B cell (primary cell): Measurements from ENCODE around the gene RNF44. TPM values are rescaled to one million over a fixed set of nuclear protein-coding genes. Genes with fewer than 3 reads are reported as not detected.

Experiments
- ATAC-seq: fragments of 200-7000 bp; cut with Tn5 transposase; one replicate; pipeline ENCODE4 v1.10.0; 2021; ENCODE audit warnings: low read depth, mild to moderate bottlenecking, moderate number of reproducible peaks, moderate library complexity
- CTCF ChIA-PET: fragments of 350-600 bp; sonication (Branson Sonifier 250); formaldehyde crosslinking; loops from one replicate; lab custom pipeline; 2021; ENCODE audit warnings: antibody characterized with exemption, inconsistent platforms; lab: Charles Lee
- POLR2A ChIA-PET: fragments of 350-600 bp; sonication (Branson Sonifier 250); formaldehyde crosslinking; loops from one replicate; lab custom pipeline; 2021; ENCODE audit warnings: antibody characterized with exemption; lab: Charles Lee
- DNase-seq: peaks from one replicate; pipeline ENCODE4 v3.0.0; 2013
- H2AFZ ChIP-seq: 2 replicates; pipeline ENCODE4 v1.6.1; 2012; ENCODE audit warnings: mild to moderate bottlenecking, low read depth, low read length; ENCODE audit not compliant: insufficient read depth, poor library complexity, severe bottlenecking
- H3K27ac ChIP-seq, 2 donors: 1 replicate in 1 of 2; 2 replicates in 1 of 2; pipeline ENCODE4 v1.5.1; 2012 to 2013; ENCODE audit warnings: low read length in 2 of 2, mild to moderate bottlenecking in 2 of 2, moderate library complexity in 1 of 2
- H3K27me3 ChIP-seq, 4 experiments: fragments of 200-600 bp in 1 of 4; sonication (generic) in 1 of 4; replicated peaks in 1 of 4; 1 replicate in 2 of 4; 2 replicates in 2 of 4; pipeline versions ENCODE4 v1.6.1 to v1.7.0; 2013 to 2016; ENCODE audit warnings: low read length in 3 of 4, mild to moderate bottlenecking in 2 of 4, mixed read lengths in 1 of 4, moderate library complexity in 1 of 4; ENCODE audit not compliant: insufficient read depth in 4 of 4, control insufficient read depth in 3 of 4; ENCODE audit errors: control extremely low read depth in 1 of 4
- H3K36me3 ChIP-seq, 2 experiments: replicated peaks in 1 of 2; 1 replicate in 1 of 2; 2 replicates in 1 of 2; pipeline versions ENCODE4 v1.6.1 to v1.7.1; 2013; ENCODE audit warnings: low read length in 1 of 2; ENCODE audit not compliant: insufficient read depth in 2 of 2, control insufficient read depth in 1 of 2; ENCODE audit errors: control extremely low read depth in 1 of 2, extremely low read depth in 1 of 2
- H3K4me1 ChIP-seq, 2 donors: fragments of 200-600 bp in 1 of 2; sonication (generic) in 1 of 2; 1 replicate in 1 of 2; 2 replicates in 1 of 2; pipeline versions ENCODE4 v1.5.1 to v1.6.1; 2013 to 2017; ENCODE audit warnings: low read length in 2 of 2; ENCODE audit not compliant: control insufficient read depth in 2 of 2, insufficient read depth in 2 of 2
- H3K4me2 ChIP-seq: replicated peaks from 2 replicates; pipeline ENCODE3; 2012; ENCODE audit warnings: mild to moderate bottlenecking, low read depth, low read length; ENCODE audit not compliant: poor library complexity, severe bottlenecking
- H3K4me3 ChIP-seq, 5 experiments: fragments of 200-600 bp in 1 of 5; sonication (generic) in 1 of 5; 1 replicate in 3 of 5; 2 replicates in 2 of 5; pipeline versions ENCODE4 v1.5.1 to v1.7.0; 2011 to 2016; ENCODE audit warnings: low read length in 4 of 5, mild to moderate bottlenecking in 4 of 5, low read depth in 2 of 5, control low read depth in 1 of 5, moderate library complexity in 1 of 5; ENCODE audit not compliant: insufficient read depth in 1 of 5; ENCODE audit errors: control extremely low read depth in 1 of 5, extremely low read depth in 1 of 5
- H3K79me2 ChIP-seq: fragments of 200-600 bp; sonication (generic); one replicate; pipeline ENCODE4 v1.6.0; 2016; ENCODE audit warnings: low read length; ENCODE audit not compliant: control insufficient read depth, insufficient read depth
- H3K9ac ChIP-seq: fragments of 200-600 bp; sonication (generic); 2 replicates; pipeline ENCODE4 v1.6.1; 2017; ENCODE audit warnings: mild to moderate bottlenecking, low read length, moderate library complexity
- H3K9me3 ChIP-seq, 3 donors: one replicate each; pipeline versions ENCODE4 v1.6.1 to v1.7.1; 2013; ENCODE audit warnings: low read length in 2 of 3; ENCODE audit not compliant: control insufficient read depth in 2 of 3, insufficient read depth in 1 of 3; ENCODE audit errors: control extremely low read depth in 1 of 3
- H4K20me1 ChIP-seq: 2 replicates; pipeline ENCODE4 v1.6.0; 2012; ENCODE audit warnings: mild to moderate bottlenecking, low read length; ENCODE audit not compliant: insufficient read depth, control insufficient read depth, poor library complexity, severe bottlenecking
- H3K27ac Mint-ChIP-seq: one replicate; pipeline ENCODE4 v1.8.0; 2021; ENCODE audit warnings: mixed read lengths
- H3K27me3 Mint-ChIP-seq: one replicate; pipeline ENCODE4 v1.8.0; 2021; ENCODE audit warnings: mixed read lengths
- H3K4me1 Mint-ChIP-seq: one replicate; pipeline ENCODE4 v1.8.0; 2021; ENCODE audit warnings: mixed read lengths
- H3K4me3 Mint-ChIP-seq: one replicate; pipeline ENCODE4 v1.8.0; 2021; ENCODE audit warnings: mixed read lengths
- H3K9me3 Mint-ChIP-seq: one replicate; pipeline ENCODE4 v1.8.0; 2022; ENCODE audit warnings: mixed read lengths; ENCODE audit not compliant: insufficient read depth
- EZH2 ChIP-seq: IDR thresholded peaks from 2 replicates; pipeline ENCODE4 v1.6.1; 2012; ENCODE audit warnings: borderline replicate concordance, low read depth, mild to moderate bottlenecking, moderate library complexity, low read length; ENCODE audit not compliant: insufficient read depth, poor library complexity, severe bottlenecking
- WGBS: methylation state at CpG from one replicate; pipeline ENCODE4 v1.1.5; 2013; ENCODE audit warnings: missing lambda C conversion rate; ENCODE audit not compliant: insufficient coverage; 5-methylcytosine and 5-hydroxymethylcytosine counted together
- intact Hi-C: fragments of 100-400 bp; cut with micrococcal nuclease; formaldehyde crosslinking; loops from one replicate; pipeline ENCODE4 v1.10.0; 2022
- polyA plus RNA-seq: library from polyadenylated mRNA; depleted of rRNA; stranded (reverse); fragments of >200 nt; gene quantifications from 2 replicates; pipeline ENCODE4 v1.2.3, GENCODE V29; 2012
- total RNA-seq, 2 donors: library from RNA; stranded (reverse); fragments of 120-200 nt in 1 of 2; gene quantifications; 1 replicate in 1 of 2; 2 replicates in 1 of 2; pipeline versions ENCODE4 v1.2.3 to v1.2.4, GENCODE V29; 2013 to 2022
- TF ChIP-seq, protein P1 (sequence below): fragments of 200-600 bp; IDR thresholded peaks from one replicate; pipeline ENCODE4 v1.8.0; 2022; ENCODE audit warnings: antibody characterized with exemption, mild to moderate bottlenecking

RNF44 gene
- total and polyA plus RNA-seq, 2 donors (not counting 1 experiment from before 2014, with no cell fraction given) = 220 to 262 TPM

DNA sequence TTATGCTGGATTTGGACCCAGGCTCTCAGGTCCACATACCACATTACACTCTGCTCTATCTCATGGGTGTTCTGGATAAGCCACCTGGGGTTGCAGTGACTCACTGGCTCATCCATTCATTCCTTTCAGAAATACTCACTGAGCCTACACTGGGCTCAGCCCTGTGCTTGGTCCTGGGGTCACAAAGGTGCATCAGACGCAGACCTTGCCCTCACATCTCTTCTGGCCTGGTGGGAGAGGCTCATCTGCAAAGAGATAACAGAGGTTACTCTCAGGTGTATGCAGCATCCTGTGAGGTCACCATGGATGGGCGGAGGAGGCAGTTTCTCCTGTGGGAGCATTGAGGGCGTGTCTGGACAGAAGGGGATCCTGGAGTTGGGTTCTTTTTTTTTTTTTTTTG, 24.1 kb upstream of the RNF44 start:
- Mint-ChIP-seq H3K27me3 (peaks cover 23% of the 10 kb centered on the region), H3K27ac (no peak overlapping the region), H3K4me3 (no peak overlapping the region), H3K9me3 (no peaks in the 10 kb centered on the region), H3K4me1 (peaks cover 3% of the 10 kb centered on the region)
- Histone ChIP-seq H3K36me3 (no peaks in the 10 kb centered on the region), H4K20me1 (no peaks in the 10 kb centered on the region), H3K27ac (no peak overlapping the region), H2AFZ (no peak overlapping the region), H3K27me3 (peaks cover 0 to 4% (median 0%) of the 10 kb centered on the region in 4 experiments), H3K9ac (no peak overlapping the region), H3K4me2 (no peak overlapping the region), H3K9me3 (peaks cover 0 to 8% (median 0%) of the 10 kb centered on the region in 3 donors), H3K79me2 (no peaks in the 10 kb centered on the region), H3K4me3 (no peak overlapping the region), H3K4me1 (no peaks in the 10 kb centered on the region)
- POLR2A ChIA-PET = no interaction called here
- ATAC-seq (no peak), DNase-seq (no peak)
- 100% methylated on average over 2 of the region's 3 CpGs for WGBS
- intact Hi-C loops = no loop called here
- TF ChIP-seq, protein P1, sequence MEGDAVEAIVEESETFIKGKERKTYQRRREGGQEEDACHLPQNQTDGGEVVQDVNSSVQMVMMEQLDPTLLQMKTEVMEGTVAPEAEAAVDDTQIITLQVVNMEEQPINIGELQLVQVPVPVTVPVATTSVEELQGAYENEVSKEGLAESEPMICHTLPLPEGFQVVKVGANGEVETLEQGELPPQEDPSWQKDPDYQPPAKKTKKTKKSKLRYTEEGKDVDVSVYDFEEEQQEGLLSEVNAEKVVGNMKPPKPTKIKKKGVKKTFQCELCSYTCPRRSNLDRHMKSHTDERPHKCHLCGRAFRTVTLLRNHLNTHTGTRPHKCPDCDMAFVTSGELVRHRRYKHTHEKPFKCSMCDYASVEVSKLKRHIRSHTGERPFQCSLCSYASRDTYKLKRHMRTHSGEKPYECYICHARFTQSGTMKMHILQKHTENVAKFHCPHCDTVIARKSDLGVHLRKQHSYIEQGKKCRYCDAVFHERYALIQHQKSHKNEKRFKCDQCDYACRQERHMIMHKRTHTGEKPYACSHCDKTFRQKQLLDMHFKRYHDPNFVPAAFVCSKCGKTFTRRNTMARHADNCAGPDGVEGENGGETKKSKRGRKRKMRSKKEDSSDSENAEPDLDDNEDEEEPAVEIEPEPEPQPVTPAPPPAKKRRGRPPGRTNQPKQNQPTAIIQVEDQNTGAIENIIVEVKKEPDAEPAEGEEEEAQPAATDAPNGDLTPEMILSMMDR = no peak
- no peak for TF ChIP-seq EZH2
- CTCF ChIA-PET = no interaction called here

DNA sequence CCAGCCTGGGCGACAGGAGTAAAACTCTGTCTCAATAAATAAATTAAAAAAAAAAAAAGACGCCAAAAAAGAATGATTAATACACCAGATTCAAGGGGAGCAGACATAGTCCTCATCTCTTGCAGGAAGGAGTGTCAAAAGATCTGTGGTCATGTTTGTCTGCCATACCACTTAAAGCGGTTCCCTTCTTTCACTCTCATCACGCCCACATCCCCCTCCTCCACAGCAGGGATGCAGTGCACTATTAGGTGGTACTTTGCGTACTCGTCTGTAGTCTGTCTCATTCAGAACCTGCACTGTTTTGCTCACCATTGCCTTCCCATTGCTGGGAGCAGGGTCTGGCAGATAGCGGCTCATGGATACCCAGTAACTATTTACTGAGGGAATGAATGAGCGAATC, 23.2 kb upstream of the RNF44 start:
- H3K27ac Mint-ChIP-seq = no peak overlapping the region
- Histone ChIP-seq H3K79me2 (no peaks in the 10 kb centered on the region), H3K27me3 (peaks cover 0 to 4% (median 0%) of the 10 kb centered on the region in 4 experiments), H4K20me1 (no peaks in the 10 kb centered on the region), H3K9ac (no peak overlapping the region), H3K4me1 (no peaks in the 10 kb centered on the region), H2AFZ (no peak overlapping the region), H3K4me3 (no peak overlapping the region), H3K4me2 (no peak overlapping the region), H3K9me3 (peaks cover 0 to 7% (median 0%) of the 10 kb centered on the region in 3 donors), H3K27ac (no peak overlapping the region), H3K36me3 (no peaks in the 10 kb centered on the region)
- ChIA-PET POLR2A (no interaction called here), CTCF (no interaction called here)
- no peak for DNase-seq
- no peak overlapping the region for H3K4me3 Mint-ChIP-seq
- WGBS = 81% methylated on average over 4 of the region's 8 CpGs
- H3K4me1 Mint-ChIP-seq = peaks cover 3% of the 10 kb centered on the region
- peaks cover 22% of the 10 kb centered on the region for H3K27me3 Mint-ChIP-seq
- intact Hi-C loops = no loop called here
- TF ChIP-seq, protein P1 = no peak
- no peak for TF ChIP-seq EZH2
- ATAC-seq = no peak
- H3K9me3 Mint-ChIP-seq = no peaks in the 10 kb centered on the region
